GM21717 (cell line): ENCODE measurements around the gene CISH.

Experiments used
- ATAC-seq: cut with Tn5 transposase; IDR thresholded peaks from one replicate; pipeline ENCODE4 v1.9.1; 2021; ENCODE audit warnings: mild to moderate bottlenecking, moderate library complexity; ENCODE audit not compliant: unreplicated experiment

CISH gene

DNA sequence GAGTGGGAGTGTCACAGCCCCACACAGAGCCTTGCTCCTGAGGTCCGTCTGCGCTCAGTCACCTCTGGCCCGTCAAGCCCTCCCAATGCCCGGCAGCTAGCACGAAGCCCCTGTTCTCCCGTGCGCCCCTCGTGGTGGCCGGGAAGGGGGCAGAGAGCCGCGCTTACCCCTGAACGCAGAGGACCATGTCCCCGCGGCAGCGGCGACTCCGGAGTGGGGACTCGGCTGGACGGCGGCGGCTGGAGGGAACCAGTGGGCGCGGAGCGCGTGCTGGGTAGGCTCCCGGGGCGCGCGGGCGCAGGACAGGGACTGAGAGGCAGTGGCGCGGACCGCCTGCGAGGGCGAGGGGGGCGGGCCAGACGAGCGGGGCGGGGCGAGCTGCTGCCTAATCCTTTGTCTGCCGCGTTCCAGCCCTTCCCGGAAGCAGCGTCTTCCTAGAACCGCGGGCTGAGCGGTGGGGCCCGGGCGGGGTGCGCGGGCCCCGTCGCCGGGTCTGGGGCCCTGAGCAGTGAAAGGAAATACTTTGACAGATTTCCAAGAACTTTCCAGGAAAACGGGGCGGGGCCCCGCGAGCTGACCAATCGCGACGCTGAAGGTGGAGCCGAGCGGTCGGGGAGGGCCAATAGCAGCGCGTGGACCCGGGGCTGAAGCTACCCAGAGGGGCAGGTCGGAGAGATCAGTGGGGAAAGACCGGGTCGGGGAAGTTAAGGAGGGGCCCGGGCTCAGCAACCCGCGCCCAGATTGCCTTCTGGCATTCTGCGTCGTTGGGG, at the start of gene CISH:
Gene CISH (minus strand): TSS at position 311 of the 770 bp plus-strand sequence. CDS start 124 bp downstream, at position 187.
- ATAC-seq = peak; percentile 74

GRCh38 chr3:50660386-50660785, 48.8 kb upstream of the CISH start:
- ATAC-seq = no peak

DNA sequence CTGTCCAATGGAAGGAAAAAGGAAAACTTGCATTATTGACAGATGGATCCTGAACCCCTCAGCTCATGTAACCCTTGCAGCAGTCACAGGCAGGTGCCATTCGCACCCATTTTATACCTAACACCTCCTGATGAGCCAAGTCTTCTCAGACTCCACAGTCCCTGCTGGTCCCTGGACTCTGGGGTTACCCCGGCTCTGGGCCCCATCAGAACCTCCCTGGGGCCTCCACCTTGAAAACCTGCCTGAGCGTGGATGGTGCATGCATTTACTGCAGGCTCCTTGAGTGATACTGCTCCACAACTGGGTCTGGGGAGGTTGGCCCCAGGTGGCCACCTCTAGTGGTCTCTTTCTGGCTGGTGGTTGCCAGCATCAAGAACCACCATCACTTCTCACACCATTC, 47.3 kb upstream of the CISH start:
- ATAC-seq = no peak

GRCh38 chr3:50658416-50658815, 46.8 kb upstream of the CISH start:
- ATAC-seq = no peak

GRCh38 chr3:50657816-50658215, 46.2 kb upstream of the CISH start:
- ATAC-seq = no peak

DNA sequence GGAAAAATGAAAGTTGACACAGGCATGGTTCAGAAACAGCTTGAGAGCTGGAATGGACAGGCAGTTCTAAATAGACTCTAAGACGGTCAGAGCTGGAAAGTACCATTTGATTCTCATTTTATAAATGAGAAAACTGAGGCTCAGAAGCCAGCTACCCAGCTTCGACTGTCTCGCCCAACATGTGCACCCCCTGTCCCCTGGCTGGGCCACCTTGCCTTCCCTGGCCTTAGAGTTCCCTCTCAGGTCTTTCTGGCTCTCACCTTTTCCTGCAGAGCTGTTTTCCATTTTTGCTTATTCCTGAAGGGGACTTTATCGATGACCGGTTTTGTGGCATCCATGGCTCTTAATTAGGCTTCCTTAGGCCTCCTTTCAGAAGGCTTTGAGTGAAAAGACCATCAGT, 45.8 kb upstream of the CISH start:
- ATAC-seq = no peak

- no peak for ATAC-seq
Observed at GRCh38 chr3:50656417-50657195, 45.0 kb upstream of the CISH start.

DNA sequence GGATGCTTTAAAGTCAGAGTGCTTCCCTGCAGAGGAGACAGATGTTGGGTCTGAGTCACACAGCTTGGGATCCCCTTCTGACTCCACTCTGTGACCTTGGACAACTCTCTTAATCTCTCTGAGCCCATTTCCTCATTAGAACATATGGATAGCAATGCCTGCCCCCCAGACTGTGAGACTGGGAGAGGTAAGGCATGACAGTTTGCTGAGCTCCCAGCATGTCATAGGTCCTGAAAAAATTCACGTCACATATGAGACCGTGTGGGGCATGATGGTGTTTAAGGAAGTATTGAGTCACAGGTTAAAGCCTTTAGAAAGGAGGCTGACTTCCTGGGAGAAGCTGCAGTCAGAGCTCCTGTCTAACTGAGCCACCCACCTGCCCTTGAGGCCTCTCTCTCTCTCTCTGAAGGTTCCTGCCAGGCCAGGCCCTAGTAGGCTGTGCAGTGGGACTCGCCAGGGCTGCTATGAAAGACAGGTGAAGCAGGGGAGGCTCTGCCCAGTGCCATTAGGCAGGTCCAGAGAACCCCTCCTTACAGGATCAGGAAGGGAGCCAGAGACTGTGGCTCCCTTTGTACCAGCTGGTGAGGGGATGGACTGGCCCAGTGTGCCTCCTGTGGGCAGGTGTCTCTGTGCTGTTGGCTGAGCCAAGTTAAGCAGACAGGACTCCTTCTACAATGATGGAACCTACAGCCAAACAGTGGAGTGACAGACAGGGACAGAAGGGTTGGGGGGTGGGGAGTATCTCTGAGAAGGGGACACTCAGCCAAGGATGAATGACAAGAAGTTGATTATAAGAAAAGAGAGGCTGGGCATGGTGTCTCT, 43.6 kb upstream of the CISH start:
- ATAC-seq = no peak

DNA sequence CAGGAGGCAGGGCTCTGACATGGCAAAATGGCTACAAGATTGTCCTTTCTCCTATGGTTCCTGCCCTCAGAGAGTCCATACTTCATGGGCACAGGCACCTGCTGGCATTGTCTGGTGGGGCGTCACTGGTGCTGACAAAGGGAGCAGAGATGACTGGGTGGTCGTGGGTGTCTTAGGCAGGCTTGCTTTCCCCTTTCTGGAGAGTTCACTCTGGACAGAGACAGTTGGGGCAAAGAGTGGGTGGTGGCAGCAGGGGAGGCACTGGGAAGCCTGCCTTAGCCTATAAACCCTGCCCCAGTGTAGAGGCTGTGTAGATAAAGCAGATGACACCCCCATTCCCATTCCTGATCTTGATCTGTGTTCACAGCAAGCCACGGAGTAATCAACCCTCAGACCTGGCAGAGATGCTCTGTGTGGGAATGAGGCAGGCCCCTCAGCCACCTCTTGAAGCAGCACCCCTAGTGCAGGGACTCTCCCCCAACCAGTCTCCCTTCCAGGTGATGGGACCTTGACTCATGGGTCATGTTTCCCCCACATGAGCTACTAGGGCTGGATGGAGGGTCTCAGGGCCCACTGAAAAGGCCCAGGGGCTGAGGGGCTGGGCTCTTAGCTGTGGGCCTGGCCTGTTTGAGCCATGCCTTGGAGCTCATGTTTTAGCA, 42.5 kb upstream of the CISH start:
- no peak for ATAC-seq

- ATAC-seq = no peak
Observed at GRCh38 chr3:50652709-50653108, 41.1 kb upstream of the CISH start.

DNA sequence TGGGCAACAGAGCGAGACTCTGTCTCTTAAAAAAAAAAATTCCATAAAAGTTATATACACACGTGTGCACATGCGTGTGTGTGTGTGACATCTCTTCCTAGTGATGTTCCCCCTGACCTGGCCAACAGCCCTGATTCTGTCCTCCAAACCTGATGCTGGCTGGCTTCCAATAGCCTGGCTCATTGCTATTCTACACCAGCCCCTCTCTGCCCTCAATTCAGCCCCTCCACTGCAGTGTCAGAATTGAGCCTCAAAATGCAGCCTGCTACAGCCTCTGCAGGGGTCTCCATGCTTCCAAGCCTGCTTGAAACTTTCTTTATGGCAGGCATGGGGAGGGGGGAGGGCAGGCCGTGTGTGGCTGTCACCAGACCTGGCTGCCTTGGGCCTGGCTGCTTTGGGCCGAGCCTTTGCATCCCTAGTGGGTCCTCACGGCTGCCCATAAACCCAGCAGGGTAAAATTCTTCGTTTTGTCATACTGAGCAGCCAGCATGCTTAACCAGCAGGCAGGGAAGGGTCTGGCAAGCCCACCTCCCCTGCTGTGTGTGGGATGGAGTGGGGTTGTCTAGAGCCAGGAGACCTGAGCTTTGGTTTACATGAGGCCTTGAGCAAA, 40.5 kb upstream of the CISH start:
- no peak for ATAC-seq

- ATAC-seq = no peak
Observed at GRCh38 chr3:50651445-50651844, 39.9 kb upstream of the CISH start.

GRCh38 chr3:50650018-50650417, 38.4 kb upstream of the CISH start:
- ATAC-seq = no peak

DNA sequence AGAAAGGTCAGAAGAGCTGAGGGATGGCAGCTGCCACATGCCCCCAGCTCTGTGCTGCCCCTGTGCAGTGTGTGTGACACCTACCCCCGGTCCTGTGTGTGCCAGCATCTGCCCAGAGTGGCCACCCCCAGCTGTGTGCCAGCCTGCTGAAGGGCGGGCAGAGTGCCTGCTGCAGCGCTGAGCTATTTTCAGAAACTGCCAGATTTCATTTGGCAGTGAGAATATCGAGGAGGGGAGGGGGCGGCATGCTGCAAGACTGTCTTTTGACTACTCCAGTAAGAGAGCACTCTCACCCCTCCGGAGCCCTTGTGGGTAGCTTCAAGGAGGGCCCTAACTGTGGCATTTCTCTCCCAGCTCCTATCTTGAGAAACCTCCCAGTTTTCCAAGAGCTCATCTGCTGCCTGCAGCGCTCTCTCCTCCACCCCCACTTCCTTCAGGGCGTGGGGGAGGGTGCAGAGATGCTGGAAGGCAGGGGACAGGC, 37.9 kb upstream of the CISH start:
- no peak for ATAC-seq

- ATAC-seq = no peak
Observed at GRCh38 chr3:50648944-50649343, 37.4 kb upstream of the CISH start.

DNA sequence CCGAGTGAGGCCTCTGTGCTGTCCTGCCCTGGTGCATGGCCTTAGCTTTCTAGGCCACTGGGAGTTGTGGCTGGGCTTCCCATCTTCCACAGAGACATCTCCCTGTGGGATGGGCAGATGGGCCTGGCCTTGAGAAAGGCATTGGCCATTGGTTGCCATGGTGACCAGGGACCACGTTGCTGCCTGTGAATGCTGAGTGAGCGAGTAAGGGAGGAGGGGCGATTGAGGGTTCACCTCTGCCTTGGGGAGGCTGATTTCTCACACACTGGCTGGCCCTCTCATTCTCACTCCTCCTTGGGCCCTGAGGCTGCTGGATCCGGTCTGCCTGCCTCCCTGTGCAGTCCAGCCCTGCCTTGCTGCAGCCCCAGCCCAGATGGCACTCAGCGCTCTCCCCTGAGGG, 36.7 kb upstream of the CISH start:
- no peak for ATAC-seq

GRCh38 chr3:50645378-50645777, 33.8 kb upstream of the CISH start:
- no peak for ATAC-seq

- ATAC-seq = no peak
Observed at GRCh38 chr3:50644561-50644960, 33.0 kb upstream of the CISH start.

GRCh38 chr3:50642382-50642781, 30.8 kb upstream of the CISH start:
- no peak for ATAC-seq

DNA sequence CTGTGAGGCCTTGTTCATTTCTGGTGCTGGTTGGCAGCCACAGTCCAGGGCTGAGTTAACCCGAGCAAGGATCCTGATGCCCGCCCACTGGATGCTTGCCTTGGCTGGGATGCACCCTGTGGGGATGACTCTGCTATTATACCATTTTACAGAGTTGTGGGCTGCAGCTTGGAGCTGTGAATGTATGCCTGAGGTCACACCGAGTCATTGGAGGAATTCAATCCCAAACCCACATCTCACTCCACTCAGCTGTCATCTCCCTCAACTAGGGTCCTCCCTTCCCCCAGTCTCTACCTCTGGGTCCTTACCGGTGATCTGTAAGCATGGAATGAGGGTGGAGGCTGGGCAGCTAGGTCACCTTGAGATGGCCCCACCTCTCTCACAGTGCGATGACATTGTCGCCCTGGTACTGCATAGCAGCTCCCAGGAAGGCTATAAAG, 27.5 kb upstream of the CISH start:
- ATAC-seq = no peak
